NT2/D1 (cell line): ENCODE data around the gene DYNC2LI1.

Source experiments
- DNase-seq: peaks from one replicate; pipeline ENCODE4 v3.0.0-alpha.2; 2011; ENCODE audit warnings: low read depth, low spot score
- H3K27me3 ChIP-seq: 2 replicates; pipeline ENCODE4 v1.6.0; 2011; ENCODE audit warnings: mild to moderate bottlenecking; ENCODE audit not compliant: insufficient read length, insufficient read depth
- H3K36me3 ChIP-seq: 2 replicates; pipeline ENCODE4 v1.6.1; 2011; ENCODE audit warnings: mild to moderate bottlenecking, low read length, mixed read lengths; ENCODE audit not compliant: insufficient read depth, insufficient read length
- H3K4me1 ChIP-seq: 2 replicates; pipeline ENCODE4 v1.5.1; 2011; ENCODE audit not compliant: insufficient read depth, insufficient read length
- H3K4me3 ChIP-seq: 2 replicates; pipeline ENCODE4 v1.5.1; 2011; ENCODE audit warnings: low read depth; ENCODE audit not compliant: insufficient read length
- H3K9ac ChIP-seq: 2 replicates; pipeline ENCODE4 v1.6.0; 2011; ENCODE audit warnings: low read depth; ENCODE audit not compliant: insufficient read length
- H3K9me3 ChIP-seq: 2 replicates; pipeline ENCODE4 v1.5.1; 2011; ENCODE audit warnings: mild to moderate bottlenecking, low read length; ENCODE audit not compliant: insufficient read depth
- SUZ12 ChIP-seq: IDR thresholded peaks from 2 replicates; pipeline ENCODE4 v1.6.1; 2011; ENCODE audit not compliant: insufficient read length, insufficient read depth; ENCODE audit errors: extremely low read depth
- YY1 ChIP-seq: IDR thresholded peaks from 2 replicates; pipeline ENCODE4 v1.6.1; 2011; ENCODE audit not compliant: insufficient read length, insufficient read depth
- ZNF274 ChIP-seq: IDR thresholded peaks from 2 replicates; pipeline ENCODE4 v1.6.1; 2011; ENCODE audit warnings: mild to moderate bottlenecking, low read depth, low read length

Gene DYNC2LI1

GRCh38 chr2:43802135-43802534, 28.3 kb downstream of the DYNC2LI1 start:
- TF ChIP-seq SUZ12 (no peak), ZNF274 (no peak)
- H3K36me3 ChIP-seq, result peaks cover 6% of the 10 kb centered on the region
- H3K27me3 ChIP-seq, result no peaks in the 10 kb centered on the region
- DNase-seq, result no peak
- H3K4me3 ChIP-seq, result no peak overlapping the region
- H3K4me1 ChIP-seq, result no peaks in the 10 kb centered on the region
- H3K9ac ChIP-seq, result no peak overlapping the region
- H3K9me3 ChIP-seq, result no peaks in the 10 kb centered on the region

DNA sequence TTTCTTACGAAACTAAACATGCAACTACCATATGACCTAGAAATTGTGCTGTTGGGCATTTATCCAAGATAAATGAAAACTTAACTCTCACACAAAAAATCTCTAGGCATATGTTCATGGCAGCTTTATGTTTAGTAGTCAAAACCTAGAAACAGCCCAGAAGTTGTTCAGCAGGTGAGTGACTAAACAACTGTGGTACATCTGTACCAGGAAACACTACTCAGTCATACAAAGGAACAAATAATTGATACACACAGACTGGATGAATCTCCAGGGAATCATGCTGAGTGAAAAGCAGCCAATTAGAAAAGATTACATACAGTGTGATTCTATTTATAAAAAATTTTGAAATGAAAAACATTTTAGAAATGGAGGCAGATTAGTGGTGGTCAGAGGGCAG, 29.3 kb downstream of the DYNC2LI1 start:
- H3K9ac ChIP-seq, result no peak overlapping the region
- H3K4me3 ChIP-seq, result no peak overlapping the region
- TF ChIP-seq SUZ12, result no peak
- TF ChIP-seq YY1, result no peak
- TF ChIP-seq ZNF274, result no peak
- DNase-seq, result no peak
- no peaks in the 10 kb centered on the region for H3K9me3 ChIP-seq
- H3K27me3 ChIP-seq, result no peaks in the 10 kb centered on the region
- peaks cover 6% of the 10 kb centered on the region for H3K36me3 ChIP-seq
- H3K4me1 ChIP-seq, result no peaks in the 10 kb centered on the region

DNA sequence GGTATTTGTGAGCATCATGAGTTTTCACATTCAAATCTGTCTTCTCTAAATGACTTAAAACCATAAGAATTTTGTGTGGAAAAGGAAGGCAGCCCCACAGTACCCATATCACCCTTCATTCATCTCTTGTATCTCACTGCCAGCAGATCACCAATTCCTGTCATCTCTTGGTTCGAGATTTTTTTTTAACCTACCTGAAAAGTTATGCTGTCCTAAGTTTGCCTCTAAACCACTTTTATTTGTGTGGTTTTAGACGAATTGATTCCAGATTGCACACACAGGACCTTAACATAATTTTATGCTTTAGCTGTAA, 32.8 kb downstream of the DYNC2LI1 start:
- DNase-seq, result no peak
- no peak for TF ChIP-seq SUZ12
- TF ChIP-seq ZNF274, result no peak
- TF ChIP-seq YY1, result no peak
- no peaks in the 10 kb centered on the region for H3K9me3 ChIP-seq
- H3K4me1 ChIP-seq, result no peaks in the 10 kb centered on the region
- peaks cover 6% of the 10 kb centered on the region for H3K36me3 ChIP-seq
- H3K27me3 ChIP-seq, result no peaks in the 10 kb centered on the region
- no peak overlapping the region for H3K4me3 ChIP-seq
- H3K9ac ChIP-seq, result no peak overlapping the region

DNA sequence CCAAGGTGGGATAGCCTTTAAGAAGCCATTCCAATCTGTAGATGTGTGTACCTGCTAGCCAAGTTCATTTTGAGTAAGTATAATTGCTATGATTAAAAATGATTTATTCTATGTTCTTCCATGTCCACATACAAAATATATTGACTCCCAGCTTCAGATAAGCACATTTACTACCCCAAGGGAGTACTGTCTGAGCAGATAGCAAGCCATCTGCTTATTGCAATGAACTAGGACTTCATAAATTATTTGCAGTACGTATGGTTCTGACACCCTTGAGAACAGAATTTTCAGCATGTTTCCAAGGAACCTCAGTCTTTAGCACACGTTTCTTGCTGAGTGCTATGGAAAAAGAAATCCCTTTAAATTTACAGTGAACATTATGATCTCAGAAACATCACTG, 36.6 kb downstream of the DYNC2LI1 start:
- Histone ChIP-seq H3K36me3 (peaks cover 4% of the 10 kb centered on the region), H3K4me3 (no peak overlapping the region), H3K4me1 (no peaks in the 10 kb centered on the region), H3K9me3 (no peaks in the 10 kb centered on the region), H3K27me3 (no peaks in the 10 kb centered on the region), H3K9ac (no peak overlapping the region)
- no peak for TF ChIP-seq YY1
- no peak for TF ChIP-seq SUZ12
- no peak for TF ChIP-seq ZNF274
- DNase-seq, result no peak

DNA sequence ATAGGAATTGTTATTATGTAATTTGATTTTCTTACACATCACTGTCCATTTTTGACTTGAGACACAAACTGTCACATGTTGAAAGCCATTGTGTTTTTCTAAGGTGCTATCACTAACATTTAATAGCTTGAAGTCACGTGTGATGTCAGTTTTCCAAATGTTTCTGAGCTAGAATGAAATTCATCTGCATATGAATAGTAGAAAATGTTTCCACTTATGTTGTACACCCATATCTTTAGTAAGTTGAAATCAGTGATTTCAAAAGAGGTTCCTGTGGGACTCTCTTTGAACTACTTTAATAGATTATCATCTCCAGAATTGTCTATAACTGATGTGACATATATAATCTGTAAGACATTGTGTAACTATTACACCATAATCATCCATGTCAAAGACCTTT, 37.0 kb downstream of the DYNC2LI1 start:
- TF ChIP-seq YY1, result no peak
- TF ChIP-seq ZNF274, result no peak
- no peak for TF ChIP-seq SUZ12
- no peak overlapping the region for H3K9ac ChIP-seq

DNA sequence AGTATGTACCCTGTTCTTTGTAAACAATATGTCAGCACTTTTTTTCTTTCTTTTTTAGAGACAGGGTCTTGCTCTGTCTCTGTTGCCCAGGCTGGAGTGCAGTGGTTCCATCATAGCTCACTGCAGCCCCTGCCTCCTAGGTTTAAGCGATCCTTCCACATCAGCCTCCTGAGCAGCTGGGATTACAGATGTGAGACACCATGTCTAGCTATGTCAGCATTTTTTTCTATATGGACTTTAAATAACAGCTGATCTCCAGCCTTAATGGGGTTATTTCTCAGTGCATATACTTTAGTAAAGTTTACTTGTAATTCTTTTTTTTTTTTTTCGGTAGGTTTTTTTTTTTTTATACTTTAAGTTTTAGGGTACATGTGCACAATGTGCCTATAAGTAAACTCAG, 38.2 kb downstream of the DYNC2LI1 start:
- Histone ChIP-seq H3K27me3 (no peaks in the 10 kb centered on the region), H3K4me3 (no peak overlapping the region), H3K36me3 (no peaks in the 10 kb centered on the region), H3K4me1 (no peaks in the 10 kb centered on the region), H3K9me3 (no peaks in the 10 kb centered on the region), H3K9ac (no peak overlapping the region)
- no peak for TF ChIP-seq ZNF274
- DNase-seq, result no peak

More for the DNA sequence above, 37.0 kb downstream of the DYNC2LI1 start:
- Histone ChIP-seq H3K36me3 (peaks cover 2% of the 10 kb centered on the region), H3K4me3 (no peak overlapping the region), H3K4me1 (no peaks in the 10 kb centered on the region), H3K27me3 (no peaks in the 10 kb centered on the region), H3K9me3 (no peaks in the 10 kb centered on the region)
- DNase-seq, result no peak

DNA sequence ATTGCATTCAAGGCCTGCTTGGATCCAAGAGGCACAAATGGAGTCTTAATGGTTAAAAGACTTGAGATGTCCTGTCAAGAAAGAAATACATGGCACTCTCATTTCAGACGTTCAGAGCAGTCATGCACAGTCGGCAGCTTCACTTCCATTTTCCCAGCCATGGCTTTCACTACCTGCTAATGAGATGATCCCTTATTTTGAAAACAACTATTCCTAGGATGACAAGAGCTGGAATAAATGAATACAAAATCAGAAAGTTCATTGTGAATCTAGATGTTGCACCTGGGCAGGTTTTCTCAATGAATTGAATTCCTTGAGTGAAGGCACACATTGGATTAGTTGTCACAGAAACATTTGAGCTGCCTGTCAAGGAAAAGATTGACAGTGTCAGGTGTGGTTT, 39.1 kb downstream of the DYNC2LI1 start:
- Histone ChIP-seq H3K9ac (no peak overlapping the region), H3K27me3 (no peaks in the 10 kb centered on the region), H3K36me3 (no peaks in the 10 kb centered on the region), H3K4me1 (no peaks in the 10 kb centered on the region), H3K4me3 (no peak overlapping the region), H3K9me3 (no peaks in the 10 kb centered on the region)
- TF ChIP-seq ZNF274 (no peak), SUZ12 (no peak), YY1 (no peak)
- no peak for DNase-seq

DNA sequence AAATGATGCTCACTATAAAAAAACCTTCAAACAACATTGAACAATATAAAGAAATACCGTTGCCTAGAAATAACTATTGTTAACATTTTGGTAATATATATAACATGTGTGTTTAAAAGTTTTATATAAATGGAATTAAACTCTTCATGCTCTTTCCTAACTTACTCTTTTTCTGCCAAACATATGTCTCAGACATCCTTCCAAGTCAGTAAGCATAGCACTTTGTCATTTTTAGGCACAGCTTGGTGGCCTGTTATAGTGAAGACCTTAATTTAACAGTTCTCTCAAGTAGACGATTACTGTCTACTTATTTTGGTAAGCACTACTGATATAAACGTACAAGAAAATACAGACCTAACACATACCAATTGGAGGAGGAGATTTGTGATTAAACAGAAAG, 40.9 kb downstream of the DYNC2LI1 start:
- no peak overlapping the region for H3K4me3 ChIP-seq
- no peaks in the 10 kb centered on the region for H3K9me3 ChIP-seq
- DNase-seq, result no peak
- TF ChIP-seq SUZ12, result no peak
- TF ChIP-seq YY1, result no peak
- no peaks in the 10 kb centered on the region for H3K36me3 ChIP-seq
- H3K9ac ChIP-seq, result no peak overlapping the region
- no peaks in the 10 kb centered on the region for H3K27me3 ChIP-seq
- H3K4me1 ChIP-seq, result no peaks in the 10 kb centered on the region
